HepG2 (cell line): ENCODE results near the gene GYS1. TPM values are rescaled to one million over a fixed set of nuclear protein-coding genes. Genes with fewer than 3 reads are reported as not detected.

Experiments used
- DMAP1 ChIP-seq: IDR thresholded peaks from 2 replicates; pipeline ENCODE4 v1.6.1; 2016
- DNMT3B ChIP-seq: conservative IDR thresholded peaks from 2 replicates; pipeline ENCODE4 v1.6.1; 2016; ENCODE audit warnings: missing biosample characterization, control low read depth
- ETV5 ChIP-seq: IDR thresholded peaks from 2 replicates; pipeline ENCODE4 v1.6.1; 2018; ENCODE audit warnings: missing biosample characterization, missing genetic modification reagents, inconsistent platforms, borderline replicate concordance
- GABPB1 ChIP-seq: IDR thresholded peaks from 2 replicates; pipeline ENCODE4 v1.6.1; 2016; ENCODE audit warnings: mild to moderate bottlenecking, missing genetic modification reagents, moderate library complexity, missing compliant biosample characterization
- KDM3A ChIP-seq: IDR thresholded peaks from 2 replicates; pipeline ENCODE4 v1.6.1; 2018; ENCODE audit warnings: low read depth, missing compliant biosample characterization
- PRDM15 ChIP-seq: sonication (generic); formaldehyde crosslinking; IDR thresholded peaks from 2 replicates; pipeline ENCODE4 v1.4.0; 2020; ENCODE audit warnings: missing genetic modification reagents
- SMAD1 ChIP-seq: sonication (generic); formaldehyde crosslinking; IDR thresholded peaks from 2 replicates; pipeline ENCODE4 v1.4.0; 2020; ENCODE audit warnings: missing genetic modification reagents, low read depth, mild to moderate bottlenecking, borderline replicate concordance
- TOE1 ChIP-seq: sonication (generic); formaldehyde crosslinking; IDR thresholded peaks from 2 replicates; pipeline ENCODE4 v1.4.0; 2020; ENCODE audit warnings: mild to moderate bottlenecking, missing genetic modification reagents
- ZFP36L1 ChIP-seq: sonication (generic); formaldehyde crosslinking; IDR thresholded peaks from 2 replicates; pipeline ENCODE4 v1.8.0; 2022; ENCODE audit warnings: mild to moderate bottlenecking, missing genetic modification reagents, moderate library complexity
- ZNF33A ChIP-seq: sonication (generic); formaldehyde crosslinking; IDR thresholded peaks from 2 replicates; pipeline ENCODE4 v1.5.1; 2020; ENCODE audit warnings: missing genetic modification reagents, mild to moderate bottlenecking, moderate library complexity, borderline replicate concordance
- ZNF607 ChIP-seq: sonication (generic); formaldehyde crosslinking; IDR thresholded peaks from 2 replicates; pipeline ENCODE4 v1.5.1; 2020; ENCODE audit warnings: missing genetic modification reagents, mild to moderate bottlenecking, borderline replicate concordance
- ZNF772 ChIP-seq: sonication (generic); formaldehyde crosslinking; IDR thresholded peaks from 2 replicates; pipeline ENCODE4 v1.5.0; 2020; ENCODE audit warnings: mild to moderate bottlenecking, missing genetic modification reagents
- polyA plus RNA-seq, 8 experiments: library from polyadenylated mRNA; depleted of rRNA in 3 of 8; stranded (reverse) in 7 of 8; unstranded in 1 of 8; fragments of >200 nt; fragmentation: Illumina TruSeq in 4 of 8; extraction: Trizol in 4 of 8; gene quantifications; 2 replicates each; pipeline versions ENCODE4 v1.2.1 to v1.2.3, GENCODE V29; 2011 to 2016; ENCODE audit warnings: low read depth in 4 of 8, missing spikeins in 1 of 8, mixed read lengths in 1 of 8; ENCODE audit not compliant: insufficient read depth in 1 of 8
- total RNA-seq, 5 experiments: library from RNA; depleted of rRNA; stranded (reverse); fragments of >200 nt; fragmentation: Illumina TruSeq; extraction: Trizol; gene quantifications; 2 replicates each; pipeline ENCODE4 v1.2.3, GENCODE V29; 2016; ENCODE audit warnings: low read depth in 1 of 5
- TF ChIP-seq, protein P1 (sequence below): sonication (generic); formaldehyde crosslinking; IDR thresholded peaks from 2 replicates; pipeline ENCODE4 v1.4.0; 2020; ENCODE audit warnings: mild to moderate bottlenecking, missing genetic modification reagents
- TF ChIP-seq, protein P2 (sequence below): sonication (generic); IDR thresholded peaks from 2 replicates; pipeline ENCODE4 v1.6.1; 2016; ENCODE audit warnings: low read depth, borderline replicate concordance
- TF ChIP-seq, protein P3 (sequence below): sonication (generic); formaldehyde crosslinking; IDR thresholded peaks from 2 replicates; pipeline ENCODE4 v1.5.0; 2020; ENCODE audit warnings: mild to moderate bottlenecking, missing genetic modification reagents, borderline replicate concordance
- TF ChIP-seq, protein P4 (sequence below): sonication (generic); formaldehyde crosslinking; IDR thresholded peaks from 2 replicates; pipeline ENCODE4 v1.4.0; 2020; ENCODE audit warnings: missing genetic modification reagents

Gene GYS1
- total and polyA plus RNA-seq, 2 of the 13 experiments (the other 11 are each of a cell fraction or from before 2014, with no cell fraction given) = 18.4 to 42.1 TPM

- TF ChIP-seq PRDM15 (CRISPR knock-in tag) = 0 out of 2 replicates have a peak, but pooled peaks have one; percentile 36
- TF ChIP-seq, protein P1, sequence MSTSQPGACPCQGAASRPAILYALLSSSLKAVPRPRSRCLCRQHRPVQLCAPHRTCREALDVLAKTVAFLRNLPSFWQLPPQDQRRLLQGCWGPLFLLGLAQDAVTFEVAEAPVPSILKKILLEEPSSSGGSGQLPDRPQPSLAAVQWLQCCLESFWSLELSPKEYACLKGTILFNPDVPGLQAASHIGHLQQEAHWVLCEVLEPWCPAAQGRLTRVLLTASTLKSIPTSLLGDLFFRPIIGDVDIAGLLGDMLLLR (CRISPR knock-in tag) = peak; percentile 56; the same call in 1 of the 2 replicates
- 0 out of 2 replicates have a peak, but pooled peaks have one; percentile 67 for TF ChIP-seq ZFP36L1 (CRISPR knock-in tag)
- peak; percentile 77 for TF ChIP-seq DMAP1 (CRISPR knock-in tag)
- no peak for TF ChIP-seq ZNF33A (CRISPR knock-in tag)
- TF ChIP-seq, protein P2, sequence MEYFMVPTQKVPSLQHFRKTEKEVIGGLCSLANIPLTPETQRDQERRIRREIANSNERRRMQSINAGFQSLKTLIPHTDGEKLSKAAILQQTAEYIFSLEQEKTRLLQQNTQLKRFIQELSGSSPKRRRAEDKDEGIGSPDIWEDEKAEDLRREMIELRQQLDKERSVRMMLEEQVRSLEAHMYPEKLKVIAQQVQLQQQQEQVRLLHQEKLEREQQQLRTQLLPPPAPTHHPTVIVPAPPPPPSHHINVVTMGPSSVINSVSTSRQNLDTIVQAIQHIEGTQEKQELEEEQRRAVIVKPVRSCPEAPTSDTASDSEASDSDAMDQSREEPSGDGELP = peak; percentile 40; the same call in 1 of the 2 replicates
- TF ChIP-seq KDM3A (CRISPR knock-in tag) = 0 out of 2 replicates have a peak, but pooled peaks have one; percentile 14
- TF ChIP-seq, protein P3, sequence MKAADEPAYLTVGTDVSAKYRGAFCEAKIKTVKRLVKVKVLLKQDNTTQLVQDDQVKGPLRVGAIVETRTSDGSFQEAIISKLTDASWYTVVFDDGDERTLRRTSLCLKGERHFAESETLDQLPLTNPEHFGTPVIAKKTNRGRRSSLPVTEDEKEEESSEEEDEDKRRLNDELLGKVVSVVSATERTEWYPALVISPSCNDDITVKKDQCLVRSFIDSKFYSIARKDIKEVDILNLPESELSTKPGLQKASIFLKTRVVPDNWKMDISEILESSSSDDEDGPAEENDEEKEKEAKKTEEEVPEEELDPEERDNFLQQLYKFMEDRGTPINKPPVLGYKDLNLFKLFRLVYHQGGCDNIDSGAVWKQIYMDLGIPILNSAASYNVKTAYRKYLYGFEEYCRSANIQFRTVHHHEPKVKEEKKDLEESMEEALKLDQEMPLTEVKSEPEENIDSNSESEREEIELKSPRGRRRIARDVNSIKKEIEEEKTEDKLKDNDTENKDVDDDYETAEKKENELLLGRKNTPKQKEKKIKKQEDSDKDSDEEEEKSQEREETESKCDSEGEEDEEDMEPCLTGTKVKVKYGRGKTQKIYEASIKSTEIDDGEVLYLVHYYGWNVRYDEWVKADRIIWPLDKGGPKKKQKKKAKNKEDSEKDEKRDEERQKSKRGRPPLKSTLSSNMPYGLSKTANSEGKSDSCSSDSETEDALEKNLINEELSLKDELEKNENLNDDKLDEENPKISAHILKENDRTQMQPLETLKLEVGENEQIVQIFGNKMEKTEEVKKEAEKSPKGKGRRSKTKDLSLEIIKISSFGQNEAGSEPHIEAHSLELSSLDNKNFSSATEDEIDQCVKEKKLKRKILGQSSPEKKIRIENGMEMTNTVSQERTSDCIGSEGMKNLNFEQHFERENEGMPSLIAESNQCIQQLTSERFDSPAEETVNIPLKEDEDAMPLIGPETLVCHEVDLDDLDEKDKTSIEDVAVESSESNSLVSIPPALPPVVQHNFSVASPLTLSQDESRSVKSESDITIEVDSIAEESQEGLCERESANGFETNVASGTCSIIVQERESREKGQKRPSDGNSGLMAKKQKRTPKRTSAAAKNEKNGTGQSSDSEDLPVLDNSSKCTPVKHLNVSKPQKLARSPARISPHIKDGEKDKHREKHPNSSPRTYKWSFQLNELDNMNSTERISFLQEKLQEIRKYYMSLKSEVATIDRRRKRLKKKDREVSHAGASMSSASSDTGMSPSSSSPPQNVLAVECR (CRISPR knock-in tag) = peak; percentile 91
- peak; percentile 31; the same call in 1 of the 2 replicates for TF ChIP-seq TOE1 (CRISPR knock-in tag)
- no peak for TF ChIP-seq ZNF772 (CRISPR knock-in tag)
- TF ChIP-seq, protein P4, sequence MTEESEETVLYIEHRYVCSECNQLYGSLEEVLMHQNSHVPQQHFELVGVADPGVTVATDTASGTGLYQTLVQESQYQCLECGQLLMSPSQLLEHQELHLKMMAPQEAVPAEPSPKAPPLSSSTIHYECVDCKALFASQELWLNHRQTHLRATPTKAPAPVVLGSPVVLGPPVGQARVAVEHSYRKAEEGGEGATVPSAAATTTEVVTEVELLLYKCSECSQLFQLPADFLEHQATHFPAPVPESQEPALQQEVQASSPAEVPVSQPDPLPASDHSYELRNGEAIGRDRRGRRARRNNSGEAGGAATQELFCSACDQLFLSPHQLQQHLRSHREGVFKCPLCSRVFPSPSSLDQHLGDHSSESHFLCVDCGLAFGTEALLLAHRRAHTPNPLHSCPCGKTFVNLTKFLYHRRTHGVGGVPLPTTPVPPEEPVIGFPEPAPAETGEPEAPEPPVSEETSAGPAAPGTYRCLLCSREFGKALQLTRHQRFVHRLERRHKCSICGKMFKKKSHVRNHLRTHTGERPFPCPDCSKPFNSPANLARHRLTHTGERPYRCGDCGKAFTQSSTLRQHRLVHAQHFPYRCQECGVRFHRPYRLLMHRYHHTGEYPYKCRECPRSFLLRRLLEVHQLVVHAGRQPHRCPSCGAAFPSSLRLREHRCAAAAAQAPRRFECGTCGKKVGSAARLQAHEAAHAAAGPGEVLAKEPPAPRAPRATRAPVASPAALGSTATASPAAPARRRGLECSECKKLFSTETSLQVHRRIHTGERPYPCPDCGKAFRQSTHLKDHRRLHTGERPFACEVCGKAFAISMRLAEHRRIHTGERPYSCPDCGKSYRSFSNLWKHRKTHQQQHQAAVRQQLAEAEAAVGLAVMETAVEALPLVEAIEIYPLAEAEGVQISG (CRISPR knock-in tag) = peak; percentile 87
- peak; percentile 91; the same call in 1 of the 2 replicates for TF ChIP-seq ZNF607 (CRISPR knock-in tag)
- peak; percentile 76 for TF ChIP-seq GABPB1 (CRISPR knock-in tag)
- TF ChIP-seq ETV5 (CRISPR knock-in tag) = peak; percentile 65
- no peak for TF ChIP-seq DNMT3B
- peak; percentile 65; the same call in 1 of the 2 replicates for TF ChIP-seq SMAD1 (CRISPR knock-in tag)
These were observed 38.4 kb downstream of the GYS1 start, which contains the start of gene BAX (continued) for GRCh38 chr19:48954595-48955307.
